HPDE6-E6E7 (cell line): ENCODE measurements around the gene PIWIL4.

Experiments used
- DNase-seq: peaks from one replicate; pipeline ENCODE4 v3.0.0; 2011; ENCODE audit warnings: missing footprints; ENCODE audit errors: extremely low spot score

PIWIL4 gene

GRCh38 chr11:94567181-94567670 lies at the start of gene PIWIL4:
PIWIL4 (plus strand) TSS chr11:94567368; CDS start chr11:94567519, 151 bp downstream.
- no peak for DNase-seq

- no peak for DNase-seq
These were observed 48.9 kb upstream of the PIWIL4 start for GRCh38 chr11:94518300-94518699.

- DNase-seq: no peak
These were observed 47.6 kb upstream of the PIWIL4 start for GRCh38 chr11:94519478-94520084.

GRCh38 chr11:94521684-94522083 lies 45.5 kb upstream of the PIWIL4 start:
- DNase-seq: no peak

GRCh38 chr11:94524341-94524740 lies 42.8 kb upstream of the PIWIL4 start:
- DNase-seq: no peak

GRCh38 chr11:94525546-94526324 lies 41.4 kb upstream of the PIWIL4 start:
- no peak for DNase-seq

GRCh38 chr11:94526645-94527438 lies 40.3 kb upstream of the PIWIL4 start:
- no peak for DNase-seq

GRCh38 chr11:94528551-94528950 lies 38.6 kb upstream of the PIWIL4 start:
- no peak for DNase-seq

GRCh38 chr11:94532211-94532610 lies 35.0 kb upstream of the PIWIL4 start:
- DNase-seq: no peak

- DNase-seq: no peak
These were observed 34.0 kb upstream of the PIWIL4 start for GRCh38 chr11:94533206-94533605.

- DNase-seq: no peak
These were observed 33.2 kb upstream of the PIWIL4 start for GRCh38 chr11:94533696-94534630.

GRCh38 chr11:94536386-94536785 lies 30.8 kb upstream of the PIWIL4 start:
- DNase-seq: no peak

GRCh38 chr11:94537031-94537600 lies 30.1 kb upstream of the PIWIL4 start:
- no peak for DNase-seq

- DNase-seq: no peak
These were observed 27.7 kb upstream of the PIWIL4 start for GRCh38 chr11:94539420-94539819.

GRCh38 chr11:94543695-94544645 lies 23.2 kb upstream of the PIWIL4 start, which contains the start of gene FUT4:
FUT4 (plus strand) TSS chr11:94543921; CDS start chr11:94544134, 213 bp downstream.
- peak; percentile 73 for DNase-seq

- DNase-seq: no peak
These were observed 22.4 kb upstream of the PIWIL4 start for GRCh38 chr11:94544646-94545263.

GRCh38 chr11:94545264-94546161 lies 21.7 kb upstream of the PIWIL4 start:
- no peak for DNase-seq

GRCh38 chr11:94546162-94546470 lies 21.1 kb upstream of the PIWIL4 start:
- DNase-seq: no peak
